Left lung (tissue), 10 donors: Measurements from ENCODE around the gene APEX1. TPM values are rescaled to one million over a fixed set of nuclear protein-coding genes. Genes with fewer than 3 reads are reported as not detected.
A peak's percentile ranks its signal among the peaks of the same experiment; 100 is the strongest.

Experiments used
- ATAC-seq: fragments of 200-7000 bp; cut with Tn5 transposase; one replicate; pipeline ENCODE4 v1.9.1; 2020; ENCODE audit warnings: moderate library complexity
- DNase-seq, 4 donors: peaks; one replicate each; pipeline ENCODE4 v3.0.0-alpha.2; 2013 to 2020
- H3K27ac ChIP-seq, 2 donors: fragments of 200-600 bp; sonication (generic) in 1 of 2; one replicate each; pipeline versions ENCODE4 v1.5.0 to v1.8.0; 2020 to 2021
- H3K27me3 ChIP-seq, 2 donors: fragments of 200-600 bp; sonication (generic) in 1 of 2; one replicate each; pipeline versions ENCODE4 v1.5.0 to v1.8.0; 2020 to 2021
- H3K36me3 ChIP-seq, 2 donors: fragments of 200-600 bp; sonication (generic) in 1 of 2; one replicate each; pipeline versions ENCODE4 v1.5.0 to v1.8.0; 2020 to 2021
- H3K4me1 ChIP-seq, 2 donors: fragments of 200-600 bp; one replicate each; pipeline ENCODE4 v1.8.0; 2021
- H3K4me3 ChIP-seq, 2 donors: fragments of 200-600 bp; sonication (generic) in 1 of 2; one replicate each; pipeline versions ENCODE4 v1.5.0 to v1.8.0; 2020 to 2021; ENCODE audit warnings: mild to moderate bottlenecking in 1 of 2
- H3K9me3 ChIP-seq, 2 donors: fragments of 200-600 bp; sonication (generic) in 1 of 2; one replicate each; pipeline versions ENCODE4 v1.5.0 to v1.8.0; 2020 to 2021
- CTCF ChIP-seq, 2 donors: fragments of 200-600 bp; sonication (generic) in 1 of 2; IDR thresholded peaks; one replicate each; pipeline versions ENCODE4 v1.5.0 to v1.8.0; 2021; ENCODE audit warnings: antibody characterized with exemption in 2 of 2
- intact Hi-C, 2 donors: fragments of 100-400 bp; cut with DNase I; formaldehyde crosslinking; loops; one replicate each; pipeline versions ENCODE4 v1.11.2 to v1.14.2; 2022
- polyA plus RNA-seq, 6 donors: library from polyadenylated mRNA; unstranded; fragments of 120-200 nt; gene quantifications; one replicate each; pipeline ENCODE4 v1.2.1, GENCODE V29; 2013; ENCODE audit not compliant: insufficient read length in 6 of 6
- total RNA-seq, 2 donors: library from RNA; stranded (reverse); fragmentation: NEBNext Ultra II Directional; extraction: Animal tissue kit (Norgen Biotek cat#: 25700); gene quantifications; one replicate each; pipeline ENCODE4 v1.2.1, GENCODE V29; 2021
- donor health status: DM: no; HTN: yes; CAD: no.
- donor health status: DM: no; HTN: no; CAD: no.

Gene APEX1
- total and polyA plus RNA-seq, 8 donors: 115 to 342 (median 314) TPM

GRCh38 chr14:20486684-20487395 is 31.8 kb downstream of the APEX1 start:
- Histone ChIP-seq H3K27ac (no peak overlapping the region), H3K4me3 (no peak overlapping the region), H3K9me3 (no peaks in the 10 kb centered on the region), H3K27me3 (no peaks in the 10 kb centered on the region), H3K36me3 (no peaks in the 10 kb centered on the region), H3K4me1 (peaks cover 0 to 32% of the 10 kb centered on the region in 2 donors)
- DNase-seq (no peak), ATAC-seq (no peak)
- no peak for TF ChIP-seq CTCF (IDR thresholded peaks at IDR 0.05)
- intact Hi-C loops: no loop called here

- Histone ChIP-seq H3K4me3 (no peak overlapping the region), H3K27me3 (no peaks in the 10 kb centered on the region), H3K36me3 (no peaks in the 10 kb centered on the region), H3K9me3 (no peaks in the 10 kb centered on the region), H3K27ac (no peak overlapping the region), H3K4me1 (peaks cover 0 to 32% of the 10 kb centered on the region in 2 donors)
- TF ChIP-seq CTCF (IDR thresholded peaks at IDR 0.05): no peak
- DNase-seq (no peak), ATAC-seq (no peak)
- intact Hi-C loops: no loop called here
Observed at GRCh38 chr14:20487396-20487725, 32.3 kb downstream of the APEX1 start.

GRCh38 chr14:20489093-20489994 is 34.3 kb downstream of the APEX1 start:
- TF ChIP-seq CTCF (IDR thresholded peaks at IDR 0.05): no peak
- DNase-seq (no peak), ATAC-seq (peak; percentile 38)
- H3K27ac ChIP-seq: no peak overlapping the region
- H3K9me3 ChIP-seq: no peaks in the 10 kb centered on the region
- intact Hi-C loops: no loop called here
- H3K36me3 ChIP-seq: no peaks in the 10 kb centered on the region
- no peak overlapping the region for H3K4me3 ChIP-seq
- peaks cover 0 to 45% of the 10 kb centered on the region in 2 donors for H3K4me1 ChIP-seq
- no peaks in the 10 kb centered on the region for H3K27me3 ChIP-seq

GRCh38 chr14:20490563-20490962 is 35.5 kb downstream of the APEX1 start:
- ATAC-seq (no peak), DNase-seq (no peak)
- Histone ChIP-seq H3K27ac (no peak overlapping the region), H3K27me3 (no peaks in the 10 kb centered on the region), H3K4me1 (peaks cover 0 to 52% of the 10 kb centered on the region in 2 donors), H3K4me3 (no peak overlapping the region), H3K9me3 (no peaks in the 10 kb centered on the region), H3K36me3 (no peaks in the 10 kb centered on the region)
- intact Hi-C loops: no loop called here
- TF ChIP-seq CTCF (IDR thresholded peaks at IDR 0.05): no peak

GRCh38 chr14:20492486-20492885 is 37.5 kb downstream of the APEX1 start:
- Histone ChIP-seq H3K27ac (no peak overlapping the region), H3K9me3 (no peaks in the 10 kb centered on the region), H3K4me3 (no peak overlapping the region), H3K4me1 (peaks cover 0 to 47% of the 10 kb centered on the region in 2 donors), H3K36me3 (no peaks in the 10 kb centered on the region), H3K27me3 (no peaks in the 10 kb centered on the region)
- intact Hi-C loops: no loop called here
- ATAC-seq: no peak
- no peak for DNase-seq
- TF ChIP-seq CTCF (IDR thresholded peaks at IDR 0.05): no peak
